ENCODE data around the gene CCDC102A.

- TF ChIP-seq CTCF (IDR thresholded peaks at IDR 0.05) (no peak), EP300 (IDR thresholded peaks at IDR 0.05; ENCODE audit: low read depth) (no peak), POLR2A (IDR thresholded peaks at IDR 0.05) (no peak)
Measured at GRCh38 chr16:57473176-57473840, 63.1 kb downstream of the CCDC102A start.
